NCI-H2107 (cell line): Measurements from ENCODE around the gene ZBTB7C.

Experiments
- DNase-seq: peaks from one replicate; lab custom pipeline; 2025; lab: John Stamatoyannopoulos, UW

ZBTB7C gene

DNA sequence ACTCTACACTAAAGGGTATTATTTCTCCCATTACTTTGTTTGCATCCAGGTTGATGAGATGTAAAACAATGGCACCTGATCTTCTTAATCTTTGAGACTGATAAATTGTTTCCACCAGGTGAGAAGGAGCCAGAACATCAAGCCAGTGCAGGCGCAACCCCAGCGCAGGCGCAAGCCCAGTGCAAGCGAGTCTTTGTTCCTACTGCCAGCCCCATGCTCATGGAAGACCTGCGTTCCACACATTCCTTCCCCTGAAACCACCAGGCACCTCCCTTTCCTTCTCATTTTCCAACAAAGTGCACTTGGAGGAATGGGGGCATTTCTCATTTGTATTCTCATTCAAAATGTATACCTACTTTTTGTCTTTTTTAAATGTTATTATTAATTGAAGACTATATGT is 290.0 kb downstream of the ZBTB7C start:
- no peak for DNase-seq

DNA sequence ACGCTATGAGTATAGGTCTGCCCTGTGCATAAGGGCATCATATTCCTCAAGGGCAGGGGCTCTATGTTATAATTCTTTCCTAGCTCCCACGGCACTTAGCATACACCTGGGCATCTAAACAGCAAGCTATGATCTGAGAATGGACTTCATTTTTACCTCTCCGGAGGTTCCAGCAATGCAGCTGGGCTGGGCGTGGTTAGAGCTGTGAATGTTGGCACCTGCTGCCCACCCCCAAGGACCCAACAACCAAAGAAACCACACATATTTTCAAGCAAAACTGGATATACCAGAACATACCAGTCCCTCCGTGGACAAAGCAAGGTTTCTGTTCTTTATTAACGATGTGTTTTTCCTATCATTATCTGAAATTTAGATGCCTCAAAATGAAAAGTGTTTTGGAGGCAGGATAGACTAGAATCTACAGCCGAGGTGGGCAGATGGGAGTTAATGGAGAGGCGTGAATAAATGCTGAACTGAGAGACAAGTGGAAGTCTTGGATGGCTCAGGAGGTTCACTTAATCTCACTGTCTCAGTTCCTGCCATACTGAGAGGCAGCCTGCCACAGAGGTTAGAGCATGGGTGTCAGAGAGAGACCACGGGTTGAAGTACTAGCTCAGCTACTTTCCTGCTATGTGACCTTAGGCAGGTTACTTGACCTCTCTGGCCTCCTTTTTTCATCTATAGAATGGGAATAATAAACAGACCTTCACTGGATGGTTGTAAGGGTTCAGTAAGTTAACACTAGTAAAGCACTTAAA is 292.1 kb downstream of the ZBTB7C start:
- no peak for DNase-seq

DNA sequence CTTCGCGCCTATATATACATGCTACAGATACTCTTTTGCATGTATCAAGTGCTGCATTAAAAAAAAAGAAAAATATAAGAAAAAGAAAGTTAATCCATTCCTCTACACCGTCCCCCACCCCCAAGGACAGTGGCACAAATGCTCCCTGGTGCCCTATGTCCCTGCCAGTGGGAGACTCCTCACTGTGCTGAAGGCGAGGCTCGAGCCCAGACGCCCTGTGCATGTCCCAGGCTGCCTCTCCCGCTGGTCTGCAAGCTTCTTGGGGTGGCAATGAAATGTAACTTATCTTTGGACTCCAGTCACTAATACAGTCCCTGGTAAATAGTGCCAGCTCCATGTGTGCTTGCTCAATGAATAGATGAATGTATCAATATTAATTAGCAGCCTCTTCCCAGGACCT is 293.2 kb downstream of the ZBTB7C start:
- no peak for DNase-seq

DNA sequence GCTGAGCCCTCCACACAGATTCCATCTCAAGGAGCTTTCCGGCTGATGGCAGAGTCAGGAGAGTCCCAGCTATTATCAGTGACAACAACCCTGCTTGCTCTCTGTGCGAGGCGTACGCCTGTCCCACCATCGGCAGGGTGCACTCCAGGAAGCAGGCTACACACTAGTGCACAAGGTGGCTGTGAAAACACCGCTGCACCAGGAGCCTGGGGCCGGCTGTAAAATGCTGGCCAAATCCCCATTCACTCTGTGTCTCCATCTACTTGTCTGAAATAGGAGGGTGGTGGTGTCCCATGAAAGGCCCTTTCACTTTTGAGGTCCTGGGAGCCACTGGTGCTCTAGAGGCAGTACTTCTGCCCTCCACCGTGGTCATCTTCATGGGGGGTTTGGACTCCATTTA is 295.5 kb downstream of the ZBTB7C start:
- DNase-seq, result no peak

DNA sequence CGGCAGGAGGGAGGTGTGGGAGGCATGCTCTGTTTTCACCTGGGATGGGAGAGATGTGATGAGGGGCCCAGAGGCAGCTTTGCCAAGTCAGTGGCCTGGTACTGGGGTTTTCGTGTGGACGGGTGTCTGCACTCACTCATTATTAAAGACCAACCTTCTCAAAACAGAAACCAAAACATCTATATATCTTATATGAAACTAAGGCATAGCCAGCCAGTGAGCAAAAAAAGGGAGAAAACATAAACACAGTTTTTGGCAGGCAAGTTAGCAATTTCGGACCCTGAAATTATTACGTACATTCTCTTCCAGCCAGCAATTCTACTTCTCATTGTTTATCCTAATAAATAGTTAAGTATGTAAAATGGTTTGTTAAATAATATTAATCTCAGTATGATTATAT is 297.6 kb downstream of the ZBTB7C start:
- DNase-seq, result no peak

DNA sequence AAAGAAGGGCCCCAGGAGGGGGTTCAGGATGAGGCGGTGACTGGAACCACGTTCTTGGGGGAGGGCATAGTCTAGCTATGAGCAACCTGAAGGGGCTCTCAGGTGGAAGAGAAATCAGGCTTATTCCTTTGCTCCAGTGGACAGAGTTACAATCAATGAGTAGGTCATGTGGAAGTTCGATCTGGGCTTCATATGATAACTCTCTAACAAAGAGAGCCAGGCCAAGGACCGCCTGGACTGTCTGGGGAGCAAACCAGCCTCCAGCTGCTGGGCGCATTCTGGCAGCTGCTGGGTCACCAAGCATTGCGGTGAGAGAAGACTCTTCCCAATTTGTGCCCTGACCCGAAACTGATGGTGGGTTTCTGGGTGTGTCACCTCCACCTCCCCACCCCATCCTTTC is 298.4 kb downstream of the ZBTB7C start:
- no peak for DNase-seq

DNA sequence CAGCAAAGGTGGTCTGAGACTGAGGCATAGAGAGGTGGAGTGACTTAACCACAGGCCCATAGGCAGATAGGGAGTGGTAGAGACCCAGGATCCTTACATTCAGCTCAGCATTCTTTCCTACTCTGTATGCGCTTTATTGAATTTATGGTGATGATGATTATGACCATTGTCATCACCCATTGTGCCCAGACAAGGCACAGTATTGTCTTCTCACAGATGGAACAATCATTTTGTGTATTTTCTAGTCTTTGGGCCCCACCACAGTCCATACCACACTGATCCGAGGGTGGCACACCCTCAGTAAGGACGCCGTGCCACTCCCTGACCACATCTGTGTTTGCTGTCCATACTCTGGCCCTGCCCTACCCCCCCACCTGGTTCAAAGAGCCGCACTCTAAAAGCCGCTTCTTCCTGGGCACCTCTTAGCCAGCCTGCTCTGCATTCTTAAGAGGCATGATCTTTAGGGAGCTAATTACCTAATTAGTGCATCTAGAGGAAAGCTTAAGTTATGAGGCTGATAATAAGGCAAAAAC is 299.2 kb downstream of the ZBTB7C start:
- no peak for DNase-seq

DNA sequence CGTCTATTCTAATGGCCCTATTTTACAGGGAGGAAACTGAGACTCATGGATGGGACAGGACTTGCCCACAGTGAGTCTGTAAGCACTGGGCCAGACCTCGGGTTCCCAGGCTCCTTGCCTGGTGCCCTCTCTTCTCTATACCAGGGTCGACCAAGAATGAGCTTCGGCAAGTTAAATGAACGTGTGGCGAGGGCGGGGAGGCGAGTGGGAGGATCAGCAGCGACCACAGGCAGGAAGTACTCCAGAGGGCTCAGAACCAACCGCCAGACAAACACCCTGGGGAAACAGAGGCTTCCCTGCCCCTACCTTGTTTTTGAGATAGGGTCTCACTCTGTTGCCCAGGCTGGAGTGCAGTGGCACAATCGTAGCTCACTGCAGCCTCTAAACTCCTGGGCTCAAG is 301.0 kb downstream of the ZBTB7C start:
- DNase-seq, result no peak

DNA sequence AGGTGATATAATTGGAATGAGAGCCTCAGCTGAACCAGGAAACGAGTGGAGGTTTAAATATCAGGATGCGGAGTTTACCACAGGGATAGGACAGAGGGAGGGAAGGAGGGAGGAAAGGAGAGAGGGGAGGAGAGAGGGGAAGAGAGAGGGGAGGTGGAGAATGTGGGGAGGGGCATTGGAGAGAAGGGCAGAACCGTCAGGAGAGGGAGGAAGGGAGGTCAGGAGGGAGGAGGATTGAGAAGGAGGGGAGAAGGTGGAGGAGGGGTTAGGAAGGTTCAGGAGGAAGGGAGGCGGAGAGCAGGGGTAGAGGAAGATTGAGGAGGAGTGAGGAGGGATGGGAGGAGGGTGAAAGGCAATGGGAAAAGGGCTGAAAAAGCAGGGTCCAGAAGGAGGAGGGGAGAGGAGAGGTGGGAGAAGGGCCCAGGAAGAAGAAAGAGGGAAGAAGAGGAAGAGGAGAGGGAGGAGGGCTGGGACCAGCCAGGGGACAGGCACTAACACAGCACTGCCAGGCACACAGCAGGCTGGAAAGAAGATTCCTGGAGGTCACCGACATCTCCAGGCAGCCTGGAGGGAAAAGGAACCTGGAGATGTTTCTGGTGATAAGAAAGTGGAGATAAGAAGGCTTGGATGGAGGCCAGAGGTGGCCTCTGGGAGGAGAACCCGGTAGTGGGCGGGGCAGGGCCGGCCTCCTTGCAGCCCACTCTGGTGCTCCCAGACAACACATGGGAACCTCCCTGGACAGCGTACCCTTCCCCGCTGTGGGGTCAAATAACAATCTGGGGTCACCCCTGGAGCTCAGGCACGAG is 302.0 kb downstream of the ZBTB7C start:
- DNase-seq, result peak; percentile 53

DNA sequence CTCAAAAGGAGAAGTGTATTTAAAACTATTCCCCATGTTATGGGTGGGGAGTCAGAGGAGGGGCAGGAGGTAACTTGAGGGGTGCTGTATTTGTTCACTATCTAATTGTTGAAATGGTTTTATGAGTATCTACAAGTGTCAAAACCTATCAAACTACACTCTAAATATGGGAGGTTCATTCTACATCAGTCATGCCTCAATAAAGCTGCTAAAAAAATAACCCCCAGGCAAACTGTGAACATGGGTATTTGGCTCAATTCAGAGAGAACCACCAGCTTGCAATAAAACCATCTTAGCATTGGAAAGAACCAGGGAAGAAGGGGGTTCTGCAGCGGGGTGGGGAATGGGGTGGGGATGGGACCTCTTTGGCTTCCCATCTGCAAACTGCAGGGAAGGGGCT is 302.7 kb downstream of the ZBTB7C start:
- DNase-seq, result no peak

DNA sequence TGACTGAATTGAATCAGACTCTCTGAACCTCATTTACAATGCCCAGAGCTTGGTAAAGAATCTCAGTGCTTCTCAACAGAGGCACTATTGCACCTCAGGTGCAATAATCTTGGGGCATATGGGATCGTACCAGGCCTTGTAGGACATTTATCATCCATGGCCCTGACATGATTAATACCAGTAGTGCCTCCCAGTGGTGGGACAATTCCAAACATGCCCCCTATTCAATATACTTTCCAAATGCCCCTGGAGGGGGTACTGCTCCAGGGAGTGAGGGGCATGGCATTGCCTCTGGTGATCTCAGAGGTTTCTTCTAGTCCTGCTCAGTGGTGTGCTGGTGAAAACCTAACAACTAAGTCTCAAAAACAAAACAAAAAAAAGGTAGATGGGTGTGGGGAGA is 303.9 kb downstream of the ZBTB7C start:
- no peak for DNase-seq

DNA sequence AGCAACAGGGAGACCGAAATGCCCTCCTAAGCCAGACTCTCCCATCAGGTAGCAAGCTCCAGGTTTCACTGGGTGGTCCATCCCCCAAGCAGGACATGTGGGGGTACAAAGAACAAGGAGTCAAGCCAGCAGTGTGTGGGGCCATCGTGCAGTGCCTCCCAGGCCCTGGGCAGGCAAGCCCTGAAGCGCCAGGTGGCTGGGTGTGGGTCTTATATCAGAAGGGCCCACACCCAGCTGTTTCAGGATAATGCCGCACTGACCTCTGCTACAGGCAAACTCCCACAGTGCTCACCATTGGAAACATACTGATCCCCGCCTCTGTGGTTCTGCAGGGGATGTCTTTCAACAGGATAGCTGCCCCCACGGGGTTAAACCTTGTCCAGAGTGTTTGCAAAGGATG is 304.5 kb downstream of the ZBTB7C start:
- DNase-seq, result no peak

DNA sequence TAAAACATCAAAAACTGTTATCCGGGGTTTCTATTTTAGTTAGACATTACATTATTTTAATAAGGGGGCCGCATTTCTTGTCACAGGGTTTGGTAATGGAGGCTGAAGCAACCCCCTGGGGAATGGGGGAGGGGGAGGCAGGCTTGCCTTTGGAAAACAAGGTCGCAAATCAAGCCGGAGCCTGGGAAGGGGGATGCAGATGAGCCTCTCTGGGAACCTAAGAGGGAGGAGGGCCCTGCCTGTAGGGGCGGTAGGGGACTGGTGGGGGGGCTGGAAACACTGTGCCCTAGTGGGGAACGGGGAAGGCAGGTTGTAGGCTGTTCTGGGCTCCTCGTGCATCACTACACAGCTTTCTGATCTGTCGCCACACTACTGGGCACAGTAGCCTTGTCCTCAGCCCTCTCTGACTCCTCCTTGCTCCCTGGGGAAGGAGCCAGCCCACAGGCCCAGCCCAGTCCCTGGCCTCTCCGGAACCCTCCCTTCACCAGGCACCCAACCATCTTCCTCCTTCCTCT is 308.5 kb downstream of the ZBTB7C start:
- no peak for DNase-seq

DNA sequence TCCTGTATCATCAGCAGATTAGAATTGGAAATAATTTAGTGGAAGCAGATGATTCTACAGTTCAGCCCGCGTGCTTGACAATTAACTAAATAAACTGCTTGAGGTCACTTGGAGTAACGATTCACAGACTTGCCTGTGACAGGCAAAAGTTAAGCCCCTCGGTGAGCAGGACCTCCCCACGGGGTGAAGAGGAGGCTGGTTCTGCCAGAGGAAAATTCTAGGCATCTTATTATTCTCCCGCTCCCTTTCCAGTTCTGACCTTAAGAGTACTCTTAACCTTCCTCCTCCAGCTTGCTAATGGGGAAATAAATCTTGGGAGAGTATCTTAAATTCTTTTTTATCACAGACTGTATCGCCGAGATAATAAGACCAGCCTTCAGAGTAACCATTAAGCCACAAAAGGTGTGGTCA is 309.0 kb downstream of the ZBTB7C start:
- DNase-seq, result no peak

DNA sequence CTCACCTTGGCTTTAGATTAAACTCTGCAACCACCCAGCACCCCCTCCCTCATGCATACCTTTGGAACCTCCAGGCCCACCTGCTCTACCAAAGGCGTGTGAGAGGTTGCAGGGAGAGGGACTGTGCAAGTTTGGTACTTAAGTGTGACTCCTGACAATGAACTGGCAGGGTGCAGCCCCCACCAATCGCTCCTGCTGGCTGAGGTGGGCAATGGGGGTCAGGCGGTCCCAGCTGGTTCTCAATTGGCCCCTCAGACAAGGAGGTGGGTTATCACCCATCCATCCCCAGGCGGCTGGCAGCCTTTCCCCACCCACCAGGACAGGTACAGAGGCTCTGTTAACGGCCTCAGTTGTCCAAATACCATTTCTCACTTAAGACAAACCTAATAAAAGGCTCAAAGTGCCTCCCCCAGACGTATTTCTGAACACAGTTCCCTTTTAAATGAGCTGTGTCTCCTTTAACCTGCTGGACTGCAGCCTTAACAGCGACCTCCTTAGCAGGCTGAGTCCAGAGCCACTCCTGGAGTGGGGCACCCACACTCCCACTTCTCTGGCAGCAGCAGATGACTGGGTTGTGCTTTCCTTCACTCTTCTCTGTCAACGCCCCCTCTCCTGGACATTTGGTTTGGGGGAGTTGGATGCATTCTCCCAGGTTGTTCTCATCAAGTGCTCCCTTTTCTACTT is 309.6 kb downstream of the ZBTB7C start:
- no peak for DNase-seq

DNA sequence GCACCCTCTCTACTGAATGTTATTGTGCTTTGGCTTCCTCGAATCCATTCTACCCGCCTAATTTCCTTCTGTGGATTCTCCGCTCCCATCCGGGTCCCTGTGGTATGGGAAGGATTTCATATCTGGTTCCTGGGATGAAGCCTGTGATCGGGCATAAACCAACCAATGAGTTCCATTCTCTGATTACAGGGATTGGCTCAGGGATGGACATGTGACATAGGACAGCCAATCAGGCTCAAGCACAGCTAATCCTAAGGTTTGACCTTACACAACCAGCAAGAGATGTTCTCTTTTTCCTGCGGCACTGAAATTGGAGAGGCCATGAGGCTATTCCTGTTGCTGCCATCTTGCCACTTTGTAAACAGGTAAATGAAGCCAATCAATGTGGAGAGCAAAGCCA is 310.6 kb downstream of the ZBTB7C start:
- DNase-seq, result no peak

DNA sequence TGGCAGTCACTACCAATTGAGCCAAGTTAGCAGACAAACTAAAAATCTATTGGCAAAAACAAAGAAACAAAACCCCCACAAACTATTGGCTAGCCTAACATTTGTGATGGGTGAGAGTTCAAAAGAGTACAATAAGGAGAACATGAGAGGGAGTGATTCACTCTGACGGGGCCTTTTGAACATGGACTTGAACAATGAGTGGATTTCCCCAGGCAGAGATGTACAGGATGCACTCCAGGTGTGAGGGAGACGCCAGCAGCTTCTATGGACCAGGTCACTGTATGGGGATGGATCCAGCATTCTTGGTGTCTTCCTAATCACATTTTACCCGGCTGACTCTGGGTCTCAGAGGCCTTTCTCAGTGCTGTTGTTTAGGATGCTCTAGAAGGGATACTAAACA is 311.2 kb downstream of the ZBTB7C start:
- DNase-seq, result no peak

DNA sequence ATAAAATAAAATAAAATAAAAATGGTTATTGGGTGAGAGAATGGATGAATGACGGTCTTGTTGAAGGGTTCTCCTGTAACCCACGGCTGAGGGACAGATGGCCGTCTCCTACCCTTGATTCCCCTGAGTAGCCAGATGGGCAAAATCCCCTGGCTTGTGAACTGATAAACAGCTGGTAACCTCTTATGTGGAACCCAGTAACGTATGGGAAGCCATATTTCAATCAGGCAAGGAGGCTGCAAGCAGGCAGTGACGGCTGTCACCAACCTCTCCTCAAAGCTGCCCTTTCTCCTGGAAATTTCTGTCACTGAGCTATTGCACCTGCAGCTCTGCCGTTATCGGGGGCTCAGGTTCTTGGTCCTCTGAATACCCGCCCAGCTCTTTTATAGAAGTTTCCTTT is 313.5 kb downstream of the ZBTB7C start:
- DNase-seq, result no peak

DNA sequence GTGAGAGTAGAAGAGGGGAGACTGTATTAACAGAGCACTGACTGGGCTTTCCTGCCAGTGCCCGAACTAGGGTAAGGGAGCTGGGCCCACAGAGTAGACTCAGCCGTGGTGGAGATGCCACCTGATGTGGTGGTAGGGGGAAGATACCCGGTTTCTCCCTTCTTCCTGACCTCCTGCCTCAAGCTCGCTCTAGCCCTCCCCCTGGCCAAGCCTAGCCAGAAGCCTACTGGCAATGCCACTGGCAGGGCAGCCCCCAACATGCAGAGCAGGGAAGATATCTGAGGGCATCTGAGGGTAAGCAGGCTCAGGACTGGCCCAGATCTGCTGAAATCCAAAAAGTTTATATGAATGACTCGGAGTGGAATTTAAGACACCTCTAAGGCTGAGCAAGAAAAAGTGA is 316.1 kb downstream of the ZBTB7C start:
- no peak for DNase-seq

DNA sequence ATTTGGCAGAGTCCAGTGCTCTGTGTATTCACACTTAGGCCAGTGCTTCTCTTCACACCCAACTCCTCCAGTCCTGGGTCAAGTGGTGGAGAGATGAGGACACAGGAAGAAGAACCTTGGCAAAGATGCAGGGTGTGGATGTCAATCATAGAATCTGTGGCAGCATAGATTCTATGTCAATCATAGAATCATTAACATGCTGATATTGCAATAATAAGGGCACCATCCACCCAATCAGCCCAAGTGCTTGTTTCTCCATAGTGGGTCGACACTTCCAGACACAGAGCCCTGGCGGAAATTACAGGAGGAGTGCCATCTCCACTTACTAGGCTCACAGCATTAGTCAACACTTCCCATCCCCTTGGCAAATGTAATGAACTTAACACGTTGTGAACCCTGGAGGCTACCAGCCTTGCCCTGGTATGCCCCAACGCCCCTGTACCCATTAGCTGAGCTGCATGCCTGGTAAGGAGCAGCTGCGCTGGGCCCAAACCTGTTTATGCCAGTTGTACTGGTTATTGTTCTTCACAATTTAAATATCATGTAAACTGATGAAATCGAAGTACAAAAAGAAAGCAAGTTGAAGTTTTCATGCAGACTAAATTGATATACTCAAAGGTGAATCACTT is 317.2 kb downstream of the ZBTB7C start:
- DNase-seq, result no peak

DNA sequence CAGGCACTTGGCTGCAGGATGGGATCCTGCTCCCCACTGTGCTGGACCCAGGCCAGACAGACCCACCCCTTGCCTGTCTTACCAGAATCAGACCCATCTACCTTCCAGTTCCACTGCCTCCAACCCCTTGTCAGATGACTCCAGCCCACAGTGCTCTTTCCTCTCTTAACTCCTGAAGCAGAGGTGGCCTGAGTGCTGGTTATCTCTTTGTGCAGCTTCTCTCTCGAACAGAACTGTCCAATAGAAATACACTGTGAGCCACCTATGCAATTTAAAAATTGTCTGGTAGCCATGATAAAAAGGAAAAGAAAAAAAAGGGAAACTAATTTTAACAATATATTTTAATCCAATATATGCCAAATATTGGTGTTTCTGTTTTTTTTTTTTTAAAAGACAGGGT is 318.5 kb downstream of the ZBTB7C start:
- DNase-seq, result no peak

DNA sequence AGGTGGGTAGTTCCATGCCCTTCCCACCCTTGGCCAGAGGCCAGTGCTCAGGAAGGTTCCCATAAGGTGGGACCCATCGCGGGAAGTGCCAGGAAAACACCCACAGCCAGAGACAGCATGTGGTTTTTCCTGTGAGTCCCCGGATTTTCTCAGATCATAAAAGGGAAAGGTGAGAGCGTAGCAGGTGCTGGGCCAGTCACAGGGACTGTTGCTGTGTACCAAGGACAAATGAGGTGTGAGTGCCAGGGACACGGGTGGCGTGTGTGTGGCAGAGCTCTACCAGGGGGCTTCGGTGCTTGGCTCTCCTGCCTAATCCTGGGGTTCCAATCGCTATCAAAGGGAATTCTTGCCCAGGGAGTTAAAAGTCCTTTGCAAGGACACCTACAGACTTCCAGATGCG is 319.2 kb downstream of the ZBTB7C start:
- DNase-seq, result no peak
